ENCODE measurements around the gene ZNF516. TPM values are rescaled to one million over a fixed set of nuclear protein-coding genes. Genes with fewer than 3 reads are reported as not detected.
A peak's percentile ranks its signal among the peaks of the same experiment; 100 is the strongest.

ZNF516 gene
- total RNA-seq, 1 experiment from 2014 or later = 4.1 TPM

DNA sequence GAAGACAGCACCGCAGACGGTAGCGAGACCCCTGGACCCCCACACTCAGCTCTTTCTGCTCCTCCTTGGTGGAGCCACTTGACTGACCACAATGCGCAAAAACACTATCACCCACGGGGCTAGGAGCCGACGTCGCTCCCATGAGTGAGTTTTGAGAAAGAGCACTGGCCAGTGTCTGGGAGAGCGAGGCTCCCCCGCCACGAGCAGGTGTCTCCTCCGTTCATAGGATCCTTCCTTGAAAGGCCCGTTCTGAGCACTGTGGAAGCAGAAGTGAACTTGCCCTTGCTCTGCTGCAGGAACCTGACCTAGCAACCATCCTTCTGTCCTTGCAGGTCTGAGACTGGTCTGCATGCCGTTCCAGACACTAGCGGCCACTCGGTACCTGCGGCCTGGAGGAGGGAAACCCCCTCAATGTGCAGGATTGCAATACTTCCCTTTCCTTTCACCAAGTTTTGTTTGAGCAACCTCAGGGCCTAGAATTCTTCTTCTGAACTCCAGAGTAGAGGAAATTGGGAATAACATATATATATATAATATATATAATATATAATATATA is 12.9 kb upstream of the ZNF516 start:
- no peak for DNase-seq (ENCODE audit: low read depth)

DNA sequence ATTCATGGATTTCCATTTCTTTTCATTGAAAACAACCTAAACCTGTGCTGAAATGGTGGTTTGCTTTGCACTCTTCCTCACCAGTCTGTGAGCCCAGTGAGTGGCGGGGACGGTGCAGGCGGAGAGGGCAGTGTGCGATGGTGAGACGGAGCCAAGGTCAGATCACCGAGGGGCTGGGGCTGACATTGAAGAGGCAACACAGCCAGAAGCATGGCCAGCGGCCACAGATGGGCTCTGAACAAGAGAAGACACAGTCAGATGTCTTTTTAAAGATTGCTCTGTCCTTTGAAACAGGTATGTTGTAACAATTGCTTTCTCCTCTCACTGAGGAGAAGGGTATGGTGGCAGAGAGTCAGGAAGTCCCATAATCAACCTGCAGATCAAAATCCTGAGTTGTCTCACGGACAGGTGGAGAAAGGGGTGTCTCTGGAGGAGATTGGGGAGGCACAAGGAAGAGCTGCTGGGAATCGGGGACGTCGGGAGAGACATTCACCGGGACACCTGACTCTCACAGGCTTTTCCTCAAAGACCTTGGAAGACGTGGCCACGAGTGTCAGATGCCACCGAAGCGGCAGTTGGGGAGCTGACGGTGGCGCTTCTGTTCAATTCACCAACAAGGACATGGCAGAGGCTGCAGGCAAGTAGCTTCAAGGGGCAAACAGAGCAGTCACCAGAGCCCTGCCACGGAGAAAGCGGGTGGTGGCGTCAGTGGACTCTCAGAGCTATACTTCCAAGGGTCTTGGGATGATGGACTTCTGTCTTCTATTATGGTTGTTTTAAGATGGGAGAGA is 12.1 kb upstream of the ZNF516 start:
- DNase-seq (ENCODE audit: low read depth) = no peak

DNA sequence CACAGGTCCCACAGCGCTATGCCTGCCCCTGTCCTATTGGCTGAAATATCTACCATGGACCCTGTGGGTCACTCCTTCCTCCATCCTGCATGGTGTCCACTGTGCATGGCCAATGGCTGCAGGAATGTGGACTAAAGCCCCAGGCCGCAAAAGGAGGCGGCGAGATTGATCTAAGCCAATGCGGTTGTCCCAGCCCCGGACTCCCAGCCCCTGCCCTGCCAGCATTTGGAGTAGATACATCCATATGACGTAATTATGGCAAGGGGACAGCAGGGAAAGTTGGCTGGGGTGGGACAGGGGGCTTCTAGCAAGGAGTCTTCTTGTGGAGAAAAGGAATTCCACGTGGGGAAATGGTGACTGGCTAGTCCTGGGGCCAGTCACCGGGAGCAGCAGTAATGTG is 11.4 kb upstream of the ZNF516 start:
- DNase-seq (ENCODE audit: low read depth) = no peak

DNA sequence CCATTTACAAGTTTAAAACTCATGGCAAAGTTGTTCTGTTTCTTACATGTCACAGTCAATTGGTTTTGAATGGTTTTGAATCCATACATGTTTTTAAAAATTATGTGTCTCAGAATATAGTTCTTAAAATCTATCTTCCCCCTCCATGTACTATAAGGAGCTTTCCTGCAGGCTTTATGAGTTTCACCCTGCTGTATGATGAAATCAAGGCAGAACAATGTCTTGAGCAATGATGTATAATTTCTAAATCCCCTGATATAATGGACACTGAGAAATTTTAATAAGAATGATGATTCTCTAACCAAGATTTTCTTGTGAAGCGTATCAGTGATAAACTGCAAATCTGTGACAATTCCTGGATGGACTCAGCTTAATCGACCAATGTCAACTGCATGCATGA is 10.6 kb upstream of the ZNF516 start:
- DNase-seq (ENCODE audit: low read depth) = no peak

DNA sequence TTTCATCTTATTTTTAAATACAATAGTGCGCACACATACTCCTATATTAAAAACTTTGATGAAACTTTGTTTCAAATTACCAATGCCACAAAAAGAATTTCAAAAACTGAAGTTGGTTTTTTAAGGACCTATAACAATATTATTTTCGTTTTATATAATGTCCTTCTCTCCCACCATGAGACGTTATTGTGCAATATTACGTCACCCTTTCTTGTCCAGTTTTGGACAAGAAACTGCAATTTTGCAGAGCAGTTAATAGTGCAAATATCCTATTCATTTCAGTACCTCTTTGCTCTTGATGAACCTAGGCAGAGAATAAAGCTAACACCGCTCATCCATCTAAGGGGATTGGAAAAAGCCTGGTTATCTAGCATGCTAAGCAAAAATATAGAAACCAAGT is 9.7 kb upstream of the ZNF516 start:
- no peak for DNase-seq (ENCODE audit: low read depth)

DNA sequence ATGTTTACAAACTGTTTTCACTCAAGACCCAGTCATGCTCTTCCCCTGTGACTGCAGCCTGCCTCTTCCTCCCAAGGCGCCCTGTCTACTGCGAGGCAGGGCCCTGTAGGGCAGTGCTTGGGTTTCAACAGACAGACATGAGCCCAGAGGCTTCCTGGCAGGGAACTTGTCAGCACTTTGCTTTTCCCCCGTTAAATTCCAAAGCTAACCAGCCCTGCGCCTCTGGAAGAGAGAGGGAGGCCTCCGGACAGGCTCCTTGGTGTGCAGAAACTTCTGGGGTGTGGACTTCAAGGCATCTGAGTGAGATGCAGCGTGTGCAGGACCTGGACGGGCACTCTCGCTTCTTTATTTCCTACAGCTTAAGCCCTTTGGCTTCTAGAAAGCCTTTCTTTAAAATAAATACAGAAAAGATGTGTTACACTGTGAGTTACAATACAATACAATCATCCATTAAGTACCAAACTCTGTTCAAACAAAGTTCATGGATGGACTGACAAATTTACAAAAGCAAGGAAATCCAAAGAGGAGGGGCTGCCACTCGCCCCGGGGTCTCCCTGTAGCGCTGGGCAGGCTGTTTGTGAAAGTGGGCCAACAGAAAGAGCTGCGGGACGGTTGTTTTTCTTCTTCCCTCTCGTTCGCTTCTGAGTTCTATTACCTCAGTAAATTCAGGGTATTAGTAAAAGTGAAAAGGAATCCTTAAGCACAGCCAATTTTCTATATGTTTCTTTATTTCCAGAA is 8.8 kb upstream of the ZNF516 start:
- no peak for DNase-seq (ENCODE audit: low read depth)

DNA sequence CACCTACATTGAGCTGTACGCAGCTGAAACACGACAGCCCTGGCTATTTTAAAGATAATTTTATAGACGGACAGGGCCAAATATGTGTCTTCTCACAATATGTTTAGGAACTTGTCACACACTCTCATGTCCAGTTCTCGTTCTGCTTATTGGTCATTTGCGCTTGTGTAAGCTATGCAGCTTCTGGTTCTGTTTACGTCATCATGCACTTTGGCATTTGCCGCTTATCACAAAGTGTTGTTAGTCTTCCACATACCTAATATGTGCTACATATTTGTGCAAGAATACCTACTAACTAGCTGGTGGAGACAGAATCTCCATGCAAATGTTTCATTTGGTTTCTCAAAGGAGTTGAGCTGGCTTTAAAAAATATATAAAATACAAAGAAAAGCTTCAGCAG is 7.5 kb upstream of the ZNF516 start:
- DNase-seq (ENCODE audit: low read depth) = no peak

DNA sequence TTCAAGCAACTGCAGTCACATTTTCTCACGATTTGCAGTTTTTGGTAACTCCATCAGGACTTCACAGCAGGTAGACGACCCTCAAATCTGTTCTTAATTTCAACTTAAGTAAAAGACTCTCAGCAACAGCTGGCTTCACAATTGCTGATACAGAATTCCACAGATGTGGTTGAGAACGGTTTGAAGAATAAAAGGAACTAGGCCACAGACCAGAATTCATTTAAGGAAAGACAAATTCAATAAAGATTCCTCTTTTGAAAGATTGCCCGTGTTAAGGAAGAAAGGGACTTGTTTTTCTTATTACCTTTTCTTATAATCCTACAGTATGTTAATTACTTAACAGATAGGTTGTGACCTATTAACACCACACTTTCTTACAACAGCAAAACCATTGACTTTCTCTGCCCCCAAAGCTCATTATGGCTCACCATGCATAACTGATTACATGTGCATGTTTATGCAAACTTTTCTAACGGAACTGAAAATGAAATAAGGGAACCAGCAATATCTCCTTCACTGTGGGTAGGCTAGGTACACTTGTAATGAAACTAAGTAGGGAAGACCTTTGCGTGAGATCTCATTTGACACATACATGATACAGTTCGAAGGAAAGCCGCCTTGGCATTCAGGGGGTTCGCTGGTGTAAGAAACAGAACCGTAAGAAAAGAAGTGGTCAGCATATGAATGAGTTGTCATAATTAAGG is 4.7 kb upstream of the ZNF516 start:
- no peak for DNase-seq (ENCODE audit: low read depth)

DNA sequence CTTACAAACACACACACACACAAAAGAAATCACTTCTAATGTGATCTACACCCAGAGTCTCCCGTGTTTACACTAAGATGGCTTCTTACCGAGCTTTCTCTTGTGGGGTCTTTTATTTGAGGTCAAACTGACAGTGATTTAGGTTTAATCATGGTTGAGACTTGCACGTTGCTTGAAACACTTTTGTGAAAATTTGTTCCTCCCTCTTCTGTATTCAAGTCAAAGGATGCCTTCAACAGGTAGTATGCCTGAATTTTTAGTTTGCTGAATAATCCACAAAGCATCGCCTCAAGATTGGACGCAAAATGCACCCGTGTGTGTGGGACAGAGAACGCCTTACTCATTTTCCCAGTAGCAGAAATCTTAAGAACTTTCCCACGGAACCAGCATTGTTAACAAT is 4.0 kb upstream of the ZNF516 start:
- DNase-seq (ENCODE audit: low read depth) = no peak

DNA sequence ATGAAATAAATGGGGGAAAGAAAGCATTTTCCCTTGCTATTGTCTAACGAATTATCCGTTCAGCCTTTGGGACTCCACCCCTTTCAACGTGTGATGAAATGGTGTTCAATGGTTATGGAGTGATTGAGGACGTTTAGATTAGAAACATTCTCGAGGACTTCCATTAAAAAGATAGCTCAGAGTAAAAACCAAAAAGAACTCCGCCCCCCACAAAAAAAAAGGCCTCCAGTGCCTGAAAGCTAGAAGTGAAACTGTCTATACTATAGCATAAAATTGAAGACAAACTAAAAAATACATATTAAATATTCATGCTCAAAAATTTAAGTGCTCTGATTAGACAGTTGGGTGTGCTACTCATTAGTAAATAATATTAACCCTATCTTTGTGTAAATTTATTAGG is 3.0 kb upstream of the ZNF516 start:
- no peak for DNase-seq (ENCODE audit: low read depth)

DNA sequence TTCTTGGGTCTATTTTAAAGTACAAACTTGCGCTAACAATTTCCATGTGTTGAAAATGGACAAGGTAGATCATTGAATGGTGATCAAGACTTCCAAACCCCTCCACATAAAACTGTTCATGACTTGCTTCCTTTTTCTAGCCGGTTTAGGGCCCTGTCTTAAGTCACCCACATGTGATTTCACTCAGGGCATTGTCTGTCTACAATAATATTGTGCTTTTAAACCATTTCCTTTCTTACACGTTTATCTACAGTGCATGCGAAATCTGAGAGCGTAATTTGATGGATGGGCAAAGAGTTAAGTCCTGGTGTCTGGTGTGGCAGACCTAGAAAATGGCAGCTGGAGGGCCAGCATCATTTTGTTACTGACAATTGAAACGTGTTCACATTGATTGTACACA is 2.0 kb upstream of the ZNF516 start:
- DNase-seq (ENCODE audit: low read depth) = no peak

DNA sequence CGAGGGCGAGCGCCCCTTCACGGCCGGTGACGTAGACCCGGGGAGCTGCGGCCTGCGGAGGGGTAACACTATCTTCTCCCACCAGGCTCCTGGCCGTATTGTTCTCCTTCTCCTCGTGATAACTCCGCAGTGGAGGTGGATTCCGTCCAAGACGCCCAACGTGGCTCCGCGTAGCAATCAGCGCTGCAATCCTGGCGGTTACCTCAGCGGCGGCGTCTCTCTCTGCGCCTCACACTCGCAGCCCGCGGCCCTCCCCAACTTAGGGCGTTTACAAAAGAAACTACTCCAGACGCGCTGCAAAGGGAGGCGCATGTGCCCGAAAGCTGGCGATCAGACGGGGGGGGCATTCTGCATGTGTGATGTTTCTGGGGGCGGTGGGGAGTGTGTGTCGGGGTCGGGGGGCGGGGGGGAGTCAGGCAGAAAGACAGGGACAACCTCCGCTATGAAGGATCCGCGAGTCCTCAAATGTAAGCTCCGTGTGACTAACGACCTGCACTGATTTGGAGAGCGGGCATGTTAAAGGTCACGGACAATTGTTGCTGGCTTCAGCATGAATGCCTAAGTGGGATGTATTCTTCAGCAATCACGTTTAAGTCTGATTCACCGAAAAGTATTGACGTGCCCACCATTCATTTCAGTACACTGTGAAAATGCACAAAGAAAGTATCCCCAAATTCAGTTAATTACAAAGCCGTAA is 1.3 kb upstream of the ZNF516 start:
- peak; percentile 30 for DNase-seq (ENCODE audit: low read depth)

DNA sequence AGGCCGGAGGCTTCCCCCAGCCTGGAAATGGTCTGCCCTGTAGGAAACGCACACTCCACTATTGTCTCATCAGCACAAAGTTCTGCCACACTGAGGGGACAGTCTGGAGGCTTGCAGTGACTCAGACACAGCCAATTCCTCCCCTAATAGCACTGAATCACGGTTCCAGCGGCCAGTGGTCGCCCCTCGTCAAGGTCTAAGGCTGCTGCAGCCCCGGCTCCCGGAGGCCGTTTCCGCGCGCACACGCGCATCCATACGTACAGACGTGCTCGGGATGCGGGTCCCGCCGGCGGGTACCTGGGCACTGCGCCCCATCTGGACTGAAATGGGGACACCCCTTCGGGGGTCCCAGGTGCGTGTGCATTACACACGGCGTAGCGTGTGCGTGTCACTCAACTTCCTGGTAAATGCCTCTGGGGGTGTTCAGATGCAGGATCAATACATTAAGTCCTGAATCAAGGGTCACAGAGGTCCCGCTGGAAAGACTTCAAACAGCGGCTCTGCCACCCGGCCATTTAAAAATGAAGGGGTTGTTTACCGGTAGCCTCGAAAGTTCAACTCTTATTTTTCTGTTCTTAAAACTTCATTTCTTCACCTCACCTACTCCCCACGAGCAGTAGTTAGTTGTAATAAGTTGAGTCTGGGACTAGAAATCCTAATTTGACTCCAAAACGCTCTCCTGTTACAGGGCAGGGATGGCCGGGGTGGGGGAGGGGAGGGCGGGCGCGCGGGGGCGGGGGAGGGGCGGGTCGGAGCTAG is 572 bp upstream of the ZNF516 start:
- DNase-seq (ENCODE audit: low read depth) = peak; percentile 48

DNA sequence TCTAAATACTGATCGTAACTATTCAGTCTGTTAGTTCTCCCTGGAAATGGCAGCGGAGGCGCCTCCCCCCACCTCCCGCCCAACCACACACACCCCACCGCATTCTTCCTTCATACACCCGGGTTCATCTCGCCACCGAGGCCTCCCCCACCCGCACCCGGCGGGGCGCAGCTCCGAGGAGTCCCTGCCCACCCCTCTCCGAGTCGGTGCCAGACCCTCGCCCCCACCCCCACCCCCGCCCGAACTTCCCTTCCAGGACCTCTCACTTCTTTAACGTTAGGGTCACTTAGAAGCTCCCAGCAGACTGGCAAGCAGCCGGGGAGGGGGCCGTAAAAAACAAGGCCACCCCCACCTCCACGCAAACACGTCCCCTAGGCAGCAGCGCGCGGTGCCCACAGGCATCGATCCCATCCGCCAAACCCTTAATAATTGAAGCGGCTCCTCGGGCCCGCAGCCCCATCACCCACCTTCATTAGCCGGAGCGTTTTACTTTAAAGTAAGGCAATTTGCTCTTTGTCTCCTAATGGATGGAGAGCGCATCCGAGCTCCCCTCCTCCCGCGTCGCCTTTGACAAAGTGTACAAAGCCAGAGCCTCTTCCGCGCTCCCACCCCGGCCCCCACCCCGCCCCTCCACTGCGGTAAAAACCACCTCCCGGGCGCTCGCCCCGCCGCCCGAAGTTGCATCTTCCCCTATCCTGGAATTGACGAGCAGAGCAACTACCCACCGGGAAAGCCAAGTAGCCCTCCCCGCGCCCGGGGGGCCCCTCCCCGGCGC is 624 bp downstream of the ZNF516 start:
- no peak for DNase-seq (ENCODE audit: low read depth)

DNA sequence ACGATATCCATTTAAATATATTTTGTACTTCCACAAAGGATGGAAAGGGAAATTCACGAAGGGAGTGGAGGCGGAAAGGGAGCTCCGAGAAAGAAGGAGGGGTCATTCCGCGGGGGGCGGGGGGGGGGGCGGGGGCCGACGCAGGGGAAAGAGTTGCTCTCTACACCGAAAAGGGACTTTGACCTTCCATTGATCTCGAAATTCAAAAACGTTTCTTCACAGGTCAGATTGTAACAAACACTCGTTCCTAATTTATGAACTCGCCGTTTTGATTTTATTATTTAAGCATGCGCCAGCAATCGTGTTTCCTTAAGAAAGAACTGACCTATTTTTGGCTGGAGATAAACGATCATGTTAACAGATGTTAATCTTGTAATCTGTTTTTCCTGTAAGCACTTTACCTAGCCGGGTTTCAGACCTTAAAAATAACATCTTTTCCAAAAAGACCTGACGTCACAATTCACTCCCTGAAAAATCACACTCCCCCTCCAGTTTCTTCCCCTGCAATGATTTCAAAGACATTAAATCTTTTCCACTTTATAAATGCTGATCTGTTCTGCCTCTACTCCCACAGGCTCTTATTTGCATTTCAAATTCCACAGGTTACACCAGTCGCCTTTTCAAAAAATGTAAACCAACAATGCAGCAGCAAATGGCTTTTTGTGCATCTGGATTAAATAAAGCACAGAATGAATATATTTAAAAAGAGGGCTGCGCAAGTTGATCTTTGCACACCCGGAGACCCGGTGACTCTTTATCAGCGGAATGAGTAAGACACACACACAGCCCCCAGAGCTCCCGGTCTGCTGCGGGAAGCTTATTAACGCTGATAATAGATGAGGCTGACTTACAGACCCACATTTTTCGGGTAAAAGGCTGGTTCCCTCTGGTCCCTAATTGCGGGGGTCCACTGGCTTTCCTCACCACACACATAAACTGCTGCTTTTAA is 1.6 kb downstream of the ZNF516 start:
- peak; percentile 26 for DNase-seq (ENCODE audit: low read depth)

DNA sequence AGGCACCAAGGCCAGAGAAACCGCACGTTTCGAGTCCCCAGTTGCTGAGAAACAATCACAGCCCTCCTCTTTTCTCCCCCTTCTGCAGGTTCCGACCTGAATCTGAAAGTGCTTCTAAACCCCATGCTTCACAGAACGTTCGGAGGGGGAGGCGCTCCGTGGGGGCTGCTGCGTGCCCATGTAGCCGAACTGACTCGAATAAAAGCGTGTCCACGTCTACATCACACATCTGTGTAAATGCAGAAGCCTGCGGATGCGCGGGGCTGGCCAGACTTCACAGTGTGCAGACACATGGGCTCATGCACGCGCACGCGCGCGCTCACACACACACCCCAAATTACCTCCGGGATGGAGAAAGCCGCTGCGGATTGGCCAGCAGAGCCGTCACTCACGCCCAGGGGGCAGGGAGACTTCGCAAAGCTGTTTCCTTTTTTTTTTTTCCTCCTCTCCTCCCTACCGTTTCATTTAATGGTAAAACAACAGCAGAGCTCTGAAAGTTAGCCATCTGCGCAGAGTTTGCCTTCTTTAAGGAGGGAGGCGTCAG is 2.3 kb downstream of the ZNF516 start:
- DNase-seq (ENCODE audit: low read depth) = peak; percentile 97

DNA sequence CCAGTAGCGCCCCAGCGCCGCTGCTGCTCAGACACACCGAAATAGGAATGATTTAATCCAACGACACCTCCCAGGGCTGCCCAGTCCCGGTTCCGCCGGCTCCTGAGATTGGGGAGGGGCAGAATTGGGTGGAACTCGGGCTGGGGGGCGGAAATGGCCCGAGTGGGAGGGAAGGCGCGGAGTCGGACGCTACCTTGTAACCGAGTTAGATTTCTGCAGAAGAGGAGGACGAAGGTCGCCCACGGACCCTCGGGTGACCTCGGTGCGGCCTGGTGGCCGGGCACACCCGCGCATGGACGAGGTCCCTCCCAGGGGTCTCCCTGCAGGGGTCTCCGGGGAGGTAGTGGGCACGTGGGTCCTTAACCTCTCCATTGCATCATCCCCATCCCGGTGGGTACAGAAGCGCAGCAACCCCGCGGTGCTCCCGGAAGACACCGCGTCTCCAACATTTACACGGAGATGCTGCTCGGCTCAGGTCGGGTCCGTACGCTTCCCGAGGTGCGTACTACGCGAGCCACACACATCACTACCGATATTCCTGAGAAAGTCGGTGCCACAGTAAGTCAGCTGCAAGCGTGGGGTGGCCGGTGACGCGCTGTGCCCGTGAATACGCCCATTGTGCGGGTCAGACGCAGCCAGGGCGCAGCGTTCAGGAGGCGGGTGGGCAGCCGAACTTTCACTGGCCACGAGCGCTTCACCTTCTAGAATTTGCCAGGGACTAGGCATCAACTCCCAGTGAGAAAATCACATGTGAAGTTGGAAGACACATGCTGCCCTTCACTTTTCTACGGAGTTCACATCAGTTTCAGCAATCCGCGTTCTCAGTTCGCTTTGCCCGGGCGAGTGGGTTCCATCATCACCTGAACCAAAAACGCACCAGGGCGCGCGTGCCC is 3.0 kb downstream of the ZNF516 start:
- DNase-seq (ENCODE audit: low read depth) = peak; percentile 32

DNA sequence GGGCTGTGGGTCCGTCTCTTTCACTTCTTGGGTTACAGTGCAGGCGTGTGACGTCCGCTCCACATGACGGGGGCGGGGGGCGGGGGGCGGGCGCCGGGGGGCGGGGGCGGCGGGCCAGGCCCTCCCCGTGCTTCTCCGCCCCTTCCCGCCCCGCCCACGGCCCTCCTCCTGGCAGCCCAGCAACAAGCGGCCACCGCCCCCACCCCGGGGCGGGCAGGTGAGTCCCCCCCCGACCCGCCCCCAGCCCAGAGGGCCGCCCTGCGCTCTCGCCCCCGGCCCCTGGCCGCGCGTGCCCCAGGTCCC is 3.6 kb downstream of the ZNF516 start:
- peak; percentile 49 for DNase-seq (ENCODE audit: low read depth)

Data from RPMI7951 (cell line).